ENCODE measurements around the gene FAM107A.

FAM107A gene

GRCh38 chr3:58594117-58594516 is 16.9 kb upstream of the FAM107A start:
- DNase-seq (ENCODE audit: insufficient read length, low spot score) (no peak), FAIRE-seq (no peak)

GRCh38 chr3:58591517-58592510 is 14.6 kb upstream of the FAM107A start:
- FAIRE-seq: no peak
- no peak for DNase-seq (ENCODE audit: insufficient read length, low spot score)

- no peak for DNase-seq (ENCODE audit: insufficient read length, low spot score)
- FAIRE-seq: no peak
Measured at GRCh38 chr3:58588030-58588614, 10.9 kb upstream of the FAM107A start.

- FAIRE-seq (no peak), DNase-seq (ENCODE audit: insufficient read length, low spot score) (no peak)
Measured at GRCh38 chr3:58586776-58587192, 9.6 kb upstream of the FAM107A start.

GRCh38 chr3:58585994-58586393 is 8.8 kb upstream of the FAM107A start:
- DNase-seq (ENCODE audit: insufficient read length, low spot score) (no peak), FAIRE-seq (peak; percentile 72)

GRCh38 chr3:58585005-58585786 is 8.0 kb upstream of the FAM107A start:
- DNase-seq (ENCODE audit: insufficient read length, low spot score): peak; percentile 82
- peak; percentile 70 for FAIRE-seq

- DNase-seq (ENCODE audit: insufficient read length, low spot score): no peak
Measured at GRCh38 chr3:58584690-58585004, 7.5 kb upstream of the FAM107A start.

GRCh38 chr3:58581328-58582091 is 4.3 kb upstream of the FAM107A start:
- no peak for DNase-seq (ENCODE audit: insufficient read length, low spot score)
- FAIRE-seq: no peak

More at GRCh38 chr3:58584690-58585004, 7.5 kb upstream of the FAM107A start:
- FAIRE-seq: peak; percentile 31

GRCh38 chr3:58580826-58581327 is 3.7 kb upstream of the FAM107A start:
- DNase-seq (ENCODE audit: insufficient read length, low spot score) (no peak), FAIRE-seq (no peak)

GRCh38 chr3:58578873-58579272 is 1.7 kb upstream of the FAM107A start:
- DNase-seq (ENCODE audit: insufficient read length, low spot score): no peak
- FAIRE-seq: no peak

GRCh38 chr3:58576716-58577115 is 475 bp downstream of the FAM107A start:
- FAIRE-seq: no peak
- DNase-seq (ENCODE audit: insufficient read length, low spot score): no peak

GRCh38 chr3:58575971-58576652 is 1.1 kb downstream of the FAM107A start:
- DNase-seq (ENCODE audit: insufficient read length, low spot score) (no peak), FAIRE-seq (no peak)

- FAIRE-seq (no peak), DNase-seq (ENCODE audit: insufficient read length, low spot score) (no peak)
Measured at GRCh38 chr3:58574682-58575081, 2.5 kb downstream of the FAM107A start.

- DNase-seq (ENCODE audit: insufficient read length, low spot score) (no peak), FAIRE-seq (no peak)
Measured at GRCh38 chr3:58574106-58574505, 3.1 kb downstream of the FAM107A start.

- FAIRE-seq: no peak
- DNase-seq (ENCODE audit: insufficient read length, low spot score): no peak
Measured at GRCh38 chr3:58573640-58574039, 3.6 kb downstream of the FAM107A start.

GRCh38 chr3:58572634-58573230 is 4.5 kb downstream of the FAM107A start:
- DNase-seq (ENCODE audit: insufficient read length, low spot score) (no peak), FAIRE-seq (no peak)

- FAIRE-seq (no peak), DNase-seq (ENCODE audit: insufficient read length, low spot score) (no peak)
Measured at GRCh38 chr3:58572013-58572633, 5.1 kb downstream of the FAM107A start.

- DNase-seq (ENCODE audit: insufficient read length, low spot score): no peak
- FAIRE-seq: no peak
Measured at GRCh38 chr3:58570851-58571250, 6.3 kb downstream of the FAM107A start.
